ENCODE data around the gene MRAS. TPM values are rescaled to one million over a fixed set of nuclear protein-coding genes. Genes with fewer than 3 reads are reported as not detected.

Gene MRAS
- total and polyA plus RNA-seq, 2 of the 13 experiments (the other 11 are each of a cell fraction or from before 2014, with no cell fraction given) = 8.8 to 36.2 TPM

- TF ChIP-seq UBTF (CRISPR knock-in tag; IDR thresholded peaks at IDR 0.05) = no peak
- TF ChIP-seq FOXO1 (CRISPR knock-in tag; IDR thresholded peaks at IDR 0.05) = no peak
- no peak for TF ChIP-seq CERS6 (CRISPR knock-in tag; IDR thresholded peaks at IDR 0.05)
- TF ChIP-seq MED1 (CRISPR knock-in tag; IDR thresholded peaks at IDR 0.05) = no peak
- TF ChIP-seq ZBTB10 (CRISPR knock-in tag; IDR thresholded peaks at IDR 0.05; ENCODE audit: borderline replicate concordance) = no peak
Measured at GRCh38 chr3:138327831-138328230, 20.5 kb upstream of the MRAS start (continued).

DNA sequence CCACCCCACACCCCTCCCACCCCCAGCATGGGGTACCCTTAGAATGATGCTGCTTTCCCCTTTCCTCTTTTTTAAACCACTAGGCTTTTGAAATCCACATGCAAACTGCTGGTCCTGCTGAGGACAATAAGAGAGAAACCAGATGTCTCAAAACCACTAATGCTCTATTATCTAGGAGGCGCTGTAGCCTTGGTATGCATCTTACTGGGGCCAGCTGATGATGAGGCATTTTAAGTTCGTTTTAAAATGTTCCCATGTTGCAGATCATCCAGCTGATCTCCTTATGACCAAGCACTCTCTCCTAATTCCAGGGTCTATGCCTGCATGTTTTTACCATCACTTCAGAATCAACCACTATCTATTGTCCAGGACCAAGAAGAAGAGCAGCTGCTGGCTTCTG lies 20.0 kb upstream of the MRAS start:
- intact Hi-C loops (cut with micrococcal nuclease; ENCODE audit: unreplicated experiment) (loop anchor here (5.0 kb wide), 1 partner anchor 61 kb away; no protein-coding TSS in a partner anchor), in situ Hi-C loops (cut with HindIII; ENCODE audit: extremely low pct_ligation_motif_present, low pct_unique_long_range_greater_than_20kb) (loop anchor here (10.0 kb wide), 1 partner anchor 144 kb away; the partner anchor contains the start of gene ARMC8)
- Histone ChIP-seq H3K27me3 (ENCODE audit: control insufficient read depth in 1 of 2, insufficient read depth in 2 of 2, low read length in 2 of 2) (0 out of 5 replicates have a peak, but pooled peaks cover 0 to 3% of the 10 kb centered on the region in 2 experiments), H3K4me1 (ENCODE audit: insufficient read depth, low read length) (peaks cover 14% of the 10 kb centered on the region), H3K9ac (ENCODE audit: insufficient read depth, low read depth, low read length) (no peak overlapping the region), H3K4me2 (ENCODE audit: low read depth, low read length) (no peak overlapping the region), H2AFZ (ENCODE audit: low read length) (no peak overlapping the region), H4K20me1 (ENCODE audit: insufficient read depth, low read length) (no peaks in the 10 kb centered on the region), H3K9me3 (ENCODE audit: low read length) (no peaks in the 10 kb centered on the region), H3K36me3 (replicated peaks in 1 of 2; ENCODE audit: control insufficient read depth in 1 of 2, insufficient read depth in 2 of 2, low read length in 2 of 2) (no peaks in the 10 kb centered on the region), H3K79me2 (ENCODE audit: insufficient read depth, low read length) (no peaks in the 10 kb centered on the region), H3K27ac (ENCODE audit: extremely low read length, insufficient read depth, low read length) (no peak overlapping the region), H3K4me3 (replicated peaks in 1 of 3; ENCODE audit: insufficient read depth in 1 of 3, low read depth in 2 of 3, low read length in 3 of 3) (no peak overlapping the region)
- ChIA-PET CTCF (ENCODE audit: low intra/inter-chr PET ratio, low total read pairs) (no interaction called here), POLR2A (interaction anchor here (0.9 kb wide), 1 partner anchor 19 kb away, joined by 3 read pairs; no protein-coding TSS in a partner anchor)
- BruUV-seq (replicated peaks) = no TSS peak
- TF ChIP-seq TEAD3 (CRISPR knock-in tag; optimal IDR thresholded peaks at IDR 0.05; ENCODE audit: borderline replicate concordance) (peak; percentile 44), MTF2 (CRISPR knock-in tag; IDR thresholded peaks at IDR 0.05; ENCODE audit: borderline replicate concordance) (no peak)
- 26% methylated on average over 2 of the region's 2 CpGs for WGBS (ENCODE audit: low lambda C conversion rate)
- FAIRE-seq = no peak
- DNase-seq (ENCODE audit: low spot score) = no peak
- no peak for ATAC-seq
